BLaER1 treated with 17β-estradiol and CSF1 and Interleukin-3, amounts not matched to agents 10 nM and 100 nM (cell line): Measurements from ENCODE around the gene BARX2.

Experiments used
- H3K27ac ChIP-seq, 11 experiments: shearing (Covaris generic); formaldehyde crosslinking; 2 replicates each; pipeline ENCODE4 v1.8.1; 2022
- H3K27me3 ChIP-seq, 11 experiments: shearing (Covaris generic); formaldehyde crosslinking; 2 replicates each; pipeline ENCODE4 v1.8.1; 2022
- H3K36me3 ChIP-seq, 11 experiments: shearing (Covaris generic); formaldehyde crosslinking; 2 replicates each; pipeline ENCODE4 v1.8.1; 2022
- H3K4me1 ChIP-seq, 10 experiments: shearing (Covaris generic); formaldehyde crosslinking; 2 replicates each; pipeline ENCODE4 v1.8.1; 2022
- H3K4me2 ChIP-seq, 11 experiments: shearing (Covaris generic); formaldehyde crosslinking; 2 replicates each; pipeline ENCODE4 v1.8.1; 2022
- H3K4me3 ChIP-seq, 10 experiments: shearing (Covaris generic); formaldehyde crosslinking; 2 replicates each; pipeline ENCODE4 v1.8.1; 2022
- H3K9ac ChIP-seq, 11 experiments: shearing (Covaris generic); formaldehyde crosslinking; 2 replicates each; pipeline ENCODE4 v1.8.1; 2022
- H3K9me3 ChIP-seq, 11 experiments: shearing (Covaris generic); formaldehyde crosslinking; replicated peaks in 1 of 11; 2 replicates each; pipeline ENCODE4 v1.8.1; 2022
- H4K20me1 ChIP-seq, 11 experiments: shearing (Covaris generic); formaldehyde crosslinking; 2 replicates each; pipeline ENCODE4 v1.8.1; 2022
- Cebpa-rat ChIP-seq, 11 experiments: shearing (Covaris generic); IDR thresholded peaks; 2 replicates each; pipeline ENCODE4 v1.8.1; 2022

Gene BARX2

GRCh38 chr11:129380413-129380812 is 4.8 kb downstream of the BARX2 start:
- Histone ChIP-seq H3K4me3 (no peak overlapping the region), H3K27ac (no peak overlapping the region), H4K20me1 (no peaks in the 10 kb centered on the region), H3K27me3 (peaks cover 27 to 34% (median 29%) of the 10 kb centered on the region in 11 experiments), H3K4me1 (peaks cover 0 to 12% (median 0%) of the 10 kb centered on the region in 10 experiments; a peak in 7 of 20 replicates), H3K36me3 (no peaks in the 10 kb centered on the region), H3K9ac (no peak overlapping the region), H3K9me3 (peaks cover 0 to 10% (median 8%) of the 10 kb centered on the region in 11 experiments; a peak in 15 of 22 replicates), H3K4me2 (no peak overlapping the region)
- TF ChIP-seq Cebpa-rat (IDR thresholded peaks at IDR 0.05), result no peak

- Histone ChIP-seq H3K4me3 (no peak overlapping the region), H3K27me3 (peaks cover 6 to 13% (median 8%) of the 10 kb centered on the region in 11 experiments; a peak in 21 of 22 replicates), H3K9me3 (no peaks in the 10 kb centered on the region), H3K27ac (no peak overlapping the region), H3K4me2 (no peak overlapping the region), H3K36me3 (no peaks in the 10 kb centered on the region), H3K4me1 (peaks cover 0 to 12% (median 0%) of the 10 kb centered on the region in 10 experiments; a peak in 6 of 20 replicates), H4K20me1 (no peaks in the 10 kb centered on the region), H3K9ac (no peak overlapping the region)
- TF ChIP-seq Cebpa-rat (IDR thresholded peaks at IDR 0.05), result no peak
Measured at GRCh38 chr11:129382583-129382982, 6.9 kb downstream of the BARX2 start.

GRCh38 chr11:129383060-129383459 is 7.4 kb downstream of the BARX2 start:
- Histone ChIP-seq H3K27ac (no peak overlapping the region), H3K36me3 (no peaks in the 10 kb centered on the region), H4K20me1 (no peaks in the 10 kb centered on the region), H3K9me3 (no peaks in the 10 kb centered on the region), H3K4me1 (peaks cover 0 to 12% (median 0%) of the 10 kb centered on the region in 10 experiments; a peak in 6 of 20 replicates), H3K4me3 (no peak overlapping the region), H3K27me3 (peaks cover under 1 to 8% (median 3%) of the 10 kb centered on the region in 11 experiments; a peak in 15 of 22 replicates), H3K9ac (no peak overlapping the region), H3K4me2 (no peak overlapping the region)
- no peak for TF ChIP-seq Cebpa-rat (IDR thresholded peaks at IDR 0.05)

GRCh38 chr11:129383502-129383901 is 7.9 kb downstream of the BARX2 start:
- H3K27me3 ChIP-seq, result peaks cover 0 to 5% (median 0%) of the 10 kb centered on the region in 11 experiments; a peak in 5 of 22 replicates
- TF ChIP-seq Cebpa-rat (IDR thresholded peaks at IDR 0.05), result no peak
- H3K9me3 ChIP-seq, result no peaks in the 10 kb centered on the region

GRCh38 chr11:129384415-129384814 is 8.8 kb downstream of the BARX2 start:
- peak overlapping the region in 3 of 11 experiments; percentile 25 to 45 (median 26); a peak in 6 of 22 replicates for H3K4me2 ChIP-seq
- no peak overlapping the region for H3K27ac ChIP-seq
- TF ChIP-seq Cebpa-rat (IDR thresholded peaks at IDR 0.05), result no peak
- no peak overlapping the region for H3K4me3 ChIP-seq
- peaks cover 0 to 12% (median 0%) of the 10 kb centered on the region in 10 experiments; a peak in 6 of 20 replicates for H3K4me1 ChIP-seq
- no peaks in the 10 kb centered on the region; a peak in 2 of 22 replicates for H3K27me3 ChIP-seq
- H3K36me3 ChIP-seq, result no peaks in the 10 kb centered on the region
- no peak overlapping the region for H3K9ac ChIP-seq
- no peaks in the 10 kb centered on the region for H3K9me3 ChIP-seq
- H4K20me1 ChIP-seq, result no peaks in the 10 kb centered on the region

More at GRCh38 chr11:129383502-129383901, 7.9 kb downstream of the BARX2 start:
- Histone ChIP-seq H3K36me3 (no peaks in the 10 kb centered on the region), H3K9ac (no peak overlapping the region), H3K27ac (no peak overlapping the region), H3K4me3 (no peak overlapping the region), H4K20me1 (no peaks in the 10 kb centered on the region), H3K4me1 (peaks cover 0 to 12% (median 0%) of the 10 kb centered on the region in 10 experiments; a peak in 6 of 20 replicates), H3K4me2 (no peak overlapping the region)

GRCh38 chr11:129385801-129386200 is 10.2 kb downstream of the BARX2 start:
- H3K4me1 ChIP-seq, result peaks cover 0 to 12% (median 0%) of the 10 kb centered on the region in 10 experiments; a peak in 6 of 20 replicates
- no peak overlapping the region for H3K4me3 ChIP-seq
- no peaks in the 10 kb centered on the region for H3K27me3 ChIP-seq
- H3K9me3 ChIP-seq, result no peaks in the 10 kb centered on the region
- H3K36me3 ChIP-seq, result no peaks in the 10 kb centered on the region
- no peak for TF ChIP-seq Cebpa-rat (IDR thresholded peaks at IDR 0.05)
- no peaks in the 10 kb centered on the region for H4K20me1 ChIP-seq
- H3K27ac ChIP-seq, result no peak overlapping the region
- H3K4me2 ChIP-seq, result no peak overlapping the region
- no peak overlapping the region for H3K9ac ChIP-seq

GRCh38 chr11:129386795-129387397 is 11.2 kb downstream of the BARX2 start:
- H3K27me3 ChIP-seq, result no peaks in the 10 kb centered on the region
- H4K20me1 ChIP-seq, result no peaks in the 10 kb centered on the region
- H3K4me2 ChIP-seq, result no peak overlapping the region
- H3K4me3 ChIP-seq, result no peak overlapping the region
- H3K36me3 ChIP-seq, result no peaks in the 10 kb centered on the region
- TF ChIP-seq Cebpa-rat (IDR thresholded peaks at IDR 0.05), result no peak
- no peak overlapping the region for H3K9ac ChIP-seq
- H3K9me3 ChIP-seq, result no peaks in the 10 kb centered on the region
- H3K4me1 ChIP-seq, result peaks cover 6 to 12% (median 7%) of the 10 kb centered on the region in 10 experiments; a peak in 16 of 20 replicates
- H3K27ac ChIP-seq, result no peak overlapping the region

GRCh38 chr11:129387434-129387833 is 11.8 kb downstream of the BARX2 start:
- Histone ChIP-seq H3K9ac (no peak overlapping the region), H3K4me2 (no peak overlapping the region), H3K4me1 (peaks cover 8 to 12% (median 10%) of the 10 kb centered on the region in 10 experiments; a peak in 16 of 20 replicates), H3K36me3 (no peaks in the 10 kb centered on the region), H4K20me1 (no peaks in the 10 kb centered on the region), H3K27ac (no peak overlapping the region), H3K27me3 (no peaks in the 10 kb centered on the region), H3K9me3 (no peaks in the 10 kb centered on the region), H3K4me3 (no peak overlapping the region)
- TF ChIP-seq Cebpa-rat (IDR thresholded peaks at IDR 0.05), result no peak

GRCh38 chr11:129388824-129389223 is 13.2 kb downstream of the BARX2 start:
- H4K20me1 ChIP-seq, result no peaks in the 10 kb centered on the region
- no peaks in the 10 kb centered on the region for H3K9me3 ChIP-seq
- H3K27me3 ChIP-seq, result no peaks in the 10 kb centered on the region
- H3K27ac ChIP-seq, result no peak overlapping the region
- peaks cover 8 to 12% (median 10%) of the 10 kb centered on the region in 10 experiments; a peak in 16 of 20 replicates for H3K4me1 ChIP-seq
- no peak overlapping the region for H3K4me3 ChIP-seq
- no peak for TF ChIP-seq Cebpa-rat (IDR thresholded peaks at IDR 0.05)
- no peaks in the 10 kb centered on the region for H3K36me3 ChIP-seq
- no peak overlapping the region for H3K4me2 ChIP-seq
- no peak overlapping the region for H3K9ac ChIP-seq
